Common myeloid progenitor, CD34-positive (primary cell): Measurements from ENCODE around the gene LUC7L3.
"Not testable (repeated sequence)": the region's sequence is repeated elsewhere in the genome, so short reads cannot be mapped to it uniquely, and the experiment has no call there.

Experiments used
- CTCF ChIA-PET: fragments of 350-600 bp; sonication (Branson Sonifier 250); formaldehyde crosslinking; loops from one replicate; lab custom pipeline; 2021; ENCODE audit warnings: antibody characterized with exemption; lab: Charles Lee
- POLR2A ChIA-PET: fragments of 350-600 bp; sonication (Branson Sonifier 250); formaldehyde crosslinking; loops from one replicate; lab custom pipeline; 2021; ENCODE audit warnings: antibody characterized with exemption; lab: Charles Lee
- DNase-seq, 3 donors: peaks; one replicate each; pipeline versions ENCODE4 v3.0.0 to v3.0.0-alpha.2; 2013
- H3K27ac ChIP-seq, 2 experiments: 1 replicate in 1 of 2; 2 replicates in 1 of 2; pipeline ENCODE4 v1.7.0; 2013; ENCODE audit warnings: inconsistent platforms in 2 of 2, low read length in 2 of 2, mild to moderate bottlenecking in 2 of 2, low read depth in 1 of 2, moderate library complexity in 1 of 2; ENCODE audit not compliant: severe bottlenecking in 2 of 2, insufficient read depth in 1 of 2, poor library complexity in 1 of 2
- H3K27me3 ChIP-seq, 5 experiments: replicated peaks in 2 of 5; 1 replicate in 3 of 5; 2 replicates in 2 of 5; pipeline versions ENCODE4 v1.6.1 to v1.7.0; 2013; ENCODE audit warnings: low read length in 4 of 5, mild to moderate bottlenecking in 2 of 5, moderate library complexity in 2 of 5, inconsistent platforms in 1 of 5; ENCODE audit not compliant: insufficient read depth in 5 of 5, control insufficient read depth in 4 of 5
- H3K36me3 ChIP-seq, 4 experiments: 1 replicate in 2 of 4; 2 replicates in 2 of 4; pipeline versions ENCODE4 v1.6.1 to v1.7.0; 2013; ENCODE audit warnings: low read length in 3 of 4, control low read depth in 1 of 4, mild to moderate bottlenecking in 1 of 4; ENCODE audit not compliant: control insufficient read depth in 4 of 4, insufficient read depth in 4 of 4
- H3K4me1 ChIP-seq, 4 experiments: 1 replicate in 3 of 4; 2 replicates in 1 of 4; pipeline versions ENCODE4 v1.6.1 to v1.7.1; 2013; ENCODE audit warnings: low read length in 3 of 4, mild to moderate bottlenecking in 3 of 4, control low read depth in 1 of 4, inconsistent platforms in 1 of 4, moderate library complexity in 1 of 4; ENCODE audit not compliant: control insufficient read depth in 4 of 4, insufficient read depth in 4 of 4; ENCODE audit errors: control extremely low read depth in 1 of 4
- H3K4me3 ChIP-seq, 7 experiments: 1 replicate in 4 of 7; 2 replicates in 3 of 7; pipeline versions ENCODE4 v1.5.1 to v1.7.0; 2013; ENCODE audit warnings: mild to moderate bottlenecking in 7 of 7, low read length in 6 of 7, moderate library complexity in 6 of 7, inconsistent platforms in 2 of 7, low read depth in 2 of 7, control low read depth in 1 of 7; ENCODE audit not compliant: insufficient read depth in 4 of 7, control insufficient read depth in 1 of 7; ENCODE audit errors: extremely low read depth in 1 of 7
- H3K9me3 ChIP-seq, 5 experiments: 1 replicate in 4 of 5; 2 replicates in 1 of 5; pipeline versions ENCODE4 v1.6.1 to v1.7.1; 2013; ENCODE audit warnings: low read length in 4 of 5, mild to moderate bottlenecking in 2 of 5, inconsistent platforms in 1 of 5, low read depth in 1 of 5, moderate library complexity in 1 of 5; ENCODE audit not compliant: control insufficient read depth in 4 of 5, insufficient read depth in 2 of 5; ENCODE audit errors: control extremely low read depth in 1 of 5
- WGBS: methylation state at CpG from one replicate; pipeline ENCODE4 v1.1.5; 2013; ENCODE audit not compliant: insufficient coverage; 5-methylcytosine and 5-hydroxymethylcytosine counted together

LUC7L3 gene

GRCh38 chr17:50803676-50804075, 84.3 kb downstream of the LUC7L3 start:
- Histone ChIP-seq H3K36me3 (no peaks in the 10 kb centered on the region), H3K27me3 (no peaks in the 10 kb centered on the region), H3K4me1 (no peaks in the 10 kb centered on the region), H3K27ac (no peak overlapping the region), H3K4me3 (no peak overlapping the region), H3K9me3 (no peaks in the 10 kb centered on the region)
- ChIA-PET CTCF (interaction anchor here (0.7 to 3.1 kb wide), 6 partner anchors 10 to 57 kb away, joined by 3 to 15 read pairs (median 5); no protein-coding TSS in a partner anchor), POLR2A (no interaction called here)
- WGBS = 92% methylated on average over 2 of the region's 6 CpGs
- no peak for DNase-seq

- POLR2A ChIA-PET, H3K27me3 ChIP-seq, H3K36me3 ChIP-seq, H3K27ac ChIP-seq, H3K9me3 ChIP-seq, H3K4me3 ChIP-seq, DNase-seq, H3K4me1 ChIP-seq: not testable (repeated sequence)
- CTCF ChIA-PET = interaction anchor here (1.0 to 2.0 kb wide), 3 partner anchors 9 to 135 kb away, joined by 3 to 5 read pairs (median 3); no protein-coding TSS in a partner anchor
- 97% methylated on average over 10 of the region's 13 CpGs for WGBS
Observed at GRCh38 chr17:50804749-50805475, 85.5 kb downstream of the LUC7L3 start.

- Histone ChIP-seq H3K9me3 (no peaks in the 10 kb centered on the region), H3K27ac (no peak overlapping the region), H3K4me3 (no peak overlapping the region), H3K4me1 (no peaks in the 10 kb centered on the region), H3K27me3 (no peaks in the 10 kb centered on the region), H3K36me3 (no peaks in the 10 kb centered on the region)
- ChIA-PET CTCF (interaction anchor here (0.9 to 1.3 kb wide), 5 partner anchors 14 to 135 kb away, joined by 3 to 5 read pairs (median 4); no protein-coding TSS in a partner anchor), POLR2A (no interaction called here)
- no peak for DNase-seq
- 100% methylated on average over 1 of the region's 6 CpGs for WGBS
Observed at GRCh38 chr17:50805486-50805885, 86.1 kb downstream of the LUC7L3 start.
